HG02973 (cell line): ENCODE data around the gene FNDC11.
"Not testable (repeated sequence)": the region's sequence is repeated elsewhere in the genome, so short reads cannot be mapped to it uniquely, and the experiment has no call there.

ENCODE experiments used
- ATAC-seq: cut with Tn5 transposase; IDR thresholded peaks from one replicate; pipeline ENCODE4 v1.9.1; 2021; ENCODE audit warnings: moderate library complexity; ENCODE audit not compliant: unreplicated experiment

Gene FNDC11

DNA sequence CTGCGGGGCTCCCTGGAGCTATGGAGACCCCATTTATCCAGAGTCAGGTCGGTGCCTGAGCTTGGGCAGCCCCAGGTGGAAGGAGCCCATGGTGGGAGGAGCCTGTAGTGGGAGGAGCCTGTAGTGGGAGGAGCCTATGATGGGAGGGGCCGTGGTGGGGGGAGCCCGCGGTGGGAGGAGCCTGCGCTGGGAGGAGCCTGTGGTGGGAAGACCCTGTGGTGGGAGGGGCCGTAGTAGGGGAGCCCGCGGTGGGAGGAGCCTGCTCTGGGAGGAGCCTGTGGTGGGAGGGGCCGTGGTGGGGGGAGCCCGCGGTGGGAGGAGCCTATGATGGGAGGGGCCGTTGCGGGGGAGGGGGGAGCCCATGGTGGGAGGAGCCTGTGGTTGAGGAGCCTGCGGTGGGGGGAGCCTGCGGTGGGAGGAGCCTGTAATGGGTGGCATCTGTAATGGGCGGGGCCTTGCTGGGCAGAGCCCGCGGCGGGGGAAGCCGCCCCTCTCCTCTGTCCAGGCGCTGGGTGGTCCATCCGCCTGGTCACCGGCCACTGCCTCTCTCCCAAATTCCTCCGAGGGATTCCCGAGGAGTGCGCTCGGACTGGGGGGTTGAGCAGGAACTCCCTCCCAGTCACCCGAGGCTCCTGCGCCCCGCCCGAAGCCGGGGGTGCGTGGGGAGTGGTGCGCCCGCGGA is 567 bp upstream of the FNDC11 start:
- peak; percentile 35 for ATAC-seq

DNA sequence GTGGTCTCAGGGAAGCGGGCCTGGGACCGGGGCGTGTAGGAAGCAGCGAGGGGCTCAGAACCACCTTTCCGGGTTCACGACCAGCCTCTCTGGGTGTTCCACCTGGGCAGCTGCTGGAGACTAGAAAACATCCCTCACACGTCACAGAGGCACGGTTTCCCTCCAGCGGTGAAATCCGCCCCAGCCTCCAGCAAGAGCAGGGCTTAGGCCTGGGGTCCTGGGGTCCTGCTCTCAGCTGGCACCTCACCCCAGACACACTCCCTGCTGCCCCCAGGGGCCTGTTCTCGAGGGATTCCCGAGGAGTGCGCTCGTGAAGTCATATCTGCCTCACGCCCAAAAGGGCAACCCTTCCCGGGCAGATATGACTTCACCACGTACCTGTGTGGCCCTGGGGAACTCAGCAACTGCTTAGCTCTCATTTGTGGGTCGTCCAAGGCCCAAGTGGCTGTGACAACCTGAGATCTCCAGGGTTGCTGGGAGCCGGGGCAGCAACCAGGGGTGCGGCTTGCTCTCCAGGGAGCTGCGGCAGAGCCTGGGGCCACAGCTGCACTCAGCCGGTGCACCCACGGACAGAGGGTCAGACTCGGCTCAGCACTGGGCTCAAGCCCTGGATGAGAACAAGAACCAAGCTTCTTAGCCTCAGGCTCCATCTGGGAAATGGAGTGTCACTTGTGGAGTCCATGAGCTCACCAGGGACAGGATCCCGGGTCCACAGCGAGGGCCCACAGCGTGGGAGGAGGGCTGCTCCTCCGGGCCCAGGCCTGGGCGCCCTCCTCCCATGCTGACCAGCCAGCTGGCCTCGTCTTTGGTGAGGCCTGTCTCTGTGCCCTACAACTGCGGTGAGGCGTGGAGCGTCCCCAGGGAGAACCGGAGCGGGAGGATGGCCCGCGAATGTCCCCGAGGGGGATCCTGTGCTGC is 661 bp downstream of the FNDC11 start:
- ATAC-seq, result no peak

GRCh38 chr20:63555661-63556381 is 1.9 kb downstream of the FNDC11 start:
- no peak for ATAC-seq

- ATAC-seq, result no peak
Observed at GRCh38 chr20:63556873-63557478, 3.0 kb downstream of the FNDC11 start.

DNA sequence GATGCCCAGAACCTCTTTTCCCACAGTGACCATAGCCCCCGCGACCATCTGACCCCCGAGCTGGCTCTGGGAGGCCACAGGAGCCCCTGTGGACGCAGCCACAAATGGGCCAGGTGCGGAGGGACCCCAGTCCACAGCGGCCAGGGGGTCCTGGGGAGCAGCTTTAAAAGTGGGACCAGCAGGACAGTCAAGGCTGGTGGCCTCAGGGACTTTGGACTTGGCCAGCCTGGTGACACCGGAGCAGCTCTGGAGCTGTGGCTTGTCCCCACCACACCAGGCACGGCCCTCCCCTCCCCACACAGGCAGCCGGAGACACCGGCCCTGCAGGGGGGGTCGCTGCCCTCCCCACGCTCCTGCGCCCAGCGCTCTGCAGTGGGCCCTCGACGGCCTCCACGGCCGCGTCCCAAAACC is 3.5 kb downstream of the FNDC11 start:
- no peak for ATAC-seq

GRCh38 chr20:63558804-63559484 is 5.0 kb downstream of the FNDC11 start:
- no peak for ATAC-seq

- ATAC-seq, result not testable (repeated sequence)
Observed at GRCh38 chr20:63559485-63560332, 5.8 kb downstream of the FNDC11 start.

- ATAC-seq, result no peak
Observed at GRCh38 chr20:63560333-63560805, 6.4 kb downstream of the FNDC11 start.

- ATAC-seq, result no peak
Observed at GRCh38 chr20:63560856-63561609, 7.1 kb downstream of the FNDC11 start.

DNA sequence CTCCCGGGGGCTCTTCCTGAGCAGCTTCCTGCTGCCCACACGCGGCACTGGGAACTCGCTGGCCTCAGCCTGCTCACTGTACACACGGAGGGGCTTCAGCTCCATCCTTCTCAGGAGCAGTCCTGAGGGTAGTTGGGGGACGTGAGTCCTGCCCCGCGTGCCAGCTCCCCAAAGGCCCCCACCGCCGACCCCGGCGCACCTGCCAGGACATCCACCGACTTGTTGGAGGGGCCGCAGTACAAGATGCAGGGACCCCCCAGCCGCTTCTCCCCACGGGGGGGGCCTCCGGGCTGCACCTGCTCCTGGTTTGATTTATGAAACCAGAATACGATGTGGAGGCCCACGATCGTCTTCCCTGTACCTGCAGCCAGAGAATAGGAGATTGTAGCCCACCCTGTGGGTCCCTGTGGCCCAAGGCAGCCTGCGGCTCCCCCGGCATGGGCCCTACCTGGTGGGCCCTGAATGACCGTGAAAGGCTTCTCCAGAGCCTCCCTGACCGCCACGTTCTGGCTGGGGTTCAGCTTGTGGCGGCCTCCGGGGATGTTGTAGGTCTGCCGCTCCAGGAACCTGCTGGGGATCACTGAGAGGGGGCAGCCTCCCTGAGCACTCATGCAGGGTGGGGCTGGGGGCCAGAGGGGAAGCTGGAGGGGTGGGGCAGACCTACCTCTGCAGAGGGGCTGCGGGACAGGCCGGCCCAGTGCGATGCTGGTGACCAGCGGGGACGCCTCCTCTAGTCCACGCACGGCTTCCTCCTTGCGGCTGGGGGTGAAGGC is 7.9 kb downstream of the FNDC11 start:
- ATAC-seq, result no peak

- no peak for ATAC-seq
Observed at GRCh38 chr20:63562461-63563224, 8.7 kb downstream of the FNDC11 start.

DNA sequence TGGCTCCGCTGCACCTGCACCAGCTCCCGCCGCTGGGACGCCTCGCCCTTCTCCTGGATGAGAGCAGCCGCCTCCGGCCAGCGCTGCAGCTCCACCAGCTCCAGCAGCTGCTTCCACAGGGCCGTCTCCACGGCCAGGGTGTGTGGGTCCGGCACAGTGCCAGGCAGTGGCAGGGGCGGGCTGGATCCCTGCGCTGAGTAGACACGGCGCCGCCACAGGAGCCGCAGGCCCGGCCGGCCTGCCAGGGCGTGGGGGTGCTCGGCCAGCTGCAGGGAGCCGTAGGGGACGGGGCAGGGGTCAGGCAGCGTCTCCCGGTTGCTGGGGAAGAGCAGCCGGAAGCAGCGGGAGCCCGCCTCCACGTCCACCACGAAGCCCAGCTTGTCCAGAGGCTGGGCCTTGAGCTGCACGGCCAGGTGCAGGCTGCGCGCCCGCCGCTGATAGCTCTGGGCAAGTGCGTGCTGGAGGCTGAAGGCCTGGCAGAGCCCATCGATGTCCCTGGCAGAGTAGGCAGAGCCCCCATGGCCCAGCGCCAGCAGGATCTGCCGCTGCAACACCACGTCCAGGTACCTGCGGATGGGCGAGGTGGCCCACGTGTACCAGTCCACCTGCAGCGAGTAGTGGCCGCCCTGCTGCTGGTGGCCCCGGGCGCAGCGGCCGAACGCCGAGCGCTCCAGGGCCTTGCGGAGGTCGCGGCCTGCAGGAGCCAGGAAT is 9.4 kb downstream of the FNDC11 start:
- ATAC-seq, result no peak

GRCh38 chr20:63564036-63564810 is 10.3 kb downstream of the FNDC11 start:
- no peak for ATAC-seq

- no peak for ATAC-seq
Observed at GRCh38 chr20:63565021-63565698, 11.2 kb downstream of the FNDC11 start.

DNA sequence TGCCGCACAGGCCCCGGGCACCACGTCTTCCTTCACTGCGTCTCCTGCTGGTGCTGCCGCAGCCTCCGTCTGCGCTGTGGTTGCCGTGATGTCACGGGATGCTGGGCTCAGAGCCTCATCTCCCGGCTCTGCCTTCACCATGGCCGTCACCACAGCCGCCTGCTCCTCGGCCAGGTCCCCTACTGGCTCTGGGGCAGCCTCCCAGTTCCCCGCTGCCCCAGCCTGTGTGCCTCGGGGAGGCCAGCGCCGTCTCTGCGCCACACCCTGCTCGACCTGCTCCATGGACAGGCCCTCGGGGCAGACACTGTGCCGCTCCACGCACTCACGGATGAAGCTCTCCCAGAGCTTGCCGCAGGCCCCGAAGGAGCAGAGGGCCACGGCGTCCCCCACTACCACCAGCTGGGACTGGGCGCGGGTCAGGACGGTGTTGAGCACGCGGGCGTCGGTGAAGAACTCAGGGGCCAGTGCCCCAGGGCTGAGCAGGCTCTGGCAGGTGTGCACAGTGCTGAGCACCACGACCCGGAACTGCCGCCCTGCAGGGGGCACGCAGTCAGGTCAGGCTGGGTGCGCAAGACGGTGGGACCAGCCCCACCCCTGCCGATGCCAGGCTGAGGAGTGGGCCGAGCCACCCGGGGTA is 11.9 kb downstream of the FNDC11 start:
- no peak for ATAC-seq
